IMR-90 (cell line): Measurements from ENCODE around the gene NRCAM. TPM values are rescaled to one million over a fixed set of nuclear protein-coding genes. Genes with fewer than 3 reads are reported as not detected.

Experiments
- ATAC-seq: fragments of 200-7000 bp; cut with Tn5 transposase; 2 replicates; pipeline ENCODE4 v1.9.1; 2020; ENCODE audit warnings: low read depth, mild to moderate bottlenecking, moderate library complexity
- BruUV-seq: library from RNA; stranded (reverse); fragments of 400-500 nt; replicated peaks from 2 replicates; lab custom pipeline; 2021; lab: Mats Ljungman, UMichigan
- CTCF ChIA-PET: fragments of 300-600 bp; formaldehyde crosslinking; extraction: SDS; loops from one replicate; lab custom pipeline; 2021; ENCODE audit warnings: antibody characterized with exemption; lab: Yijun Ruan, JAX
- POLR2A ChIA-PET: fragments of 300-600 bp; sonication (Branson Sonifier 250); formaldehyde crosslinking; loops from one replicate; lab custom pipeline; 2022; ENCODE audit warnings: antibody characterized with exemption; ENCODE audit not compliant: unreplicated experiment; lab: Charles Lee
- DNase-seq: peaks from one replicate; pipeline ENCODE4 v3.0.0; 2013
- H2AFZ ChIP-seq: replicated peaks from 2 replicates; pipeline ENCODE3; 2013; ENCODE audit warnings: low read length, mild to moderate bottlenecking; ENCODE audit not compliant: poor library complexity
- H2AK5ac ChIP-seq: 2 replicates; pipeline ENCODE4 v1.6.1; 2013; ENCODE audit warnings: low read depth, low read length, inconsistent platforms
- H2AK9ac ChIP-seq: replicated peaks from 2 replicates; pipeline ENCODE3; 2013; ENCODE audit warnings: mild to moderate bottlenecking, low read depth, low read length, moderate library complexity; ENCODE audit not compliant: poor library complexity
- H2BK120ac ChIP-seq: 2 replicates; pipeline ENCODE4 v1.6.1; 2013; ENCODE audit warnings: low read depth, low read length, inconsistent platforms
- H2BK15ac ChIP-seq: 3 replicates; pipeline ENCODE4 v1.6.1; 2013; ENCODE audit warnings: low read depth, low read length, inconsistent platforms
- H2BK20ac ChIP-seq: 2 replicates; pipeline ENCODE4 v1.6.1; 2013; ENCODE audit warnings: low read depth, mild to moderate bottlenecking, inconsistent platforms, low read length, moderate library complexity
- H2BK5ac ChIP-seq: 2 replicates; pipeline ENCODE4 v1.6.1; 2013; ENCODE audit warnings: mild to moderate bottlenecking, low read depth, low read length, inconsistent platforms; ENCODE audit not compliant: poor library complexity, severe bottlenecking
- H3K14ac ChIP-seq: replicated peaks from 2 replicates; pipeline ENCODE4 v1.6.1; 2013; ENCODE audit warnings: low read depth, low read length, inconsistent platforms
- H3K18ac ChIP-seq: 2 replicates; pipeline ENCODE4 v1.6.1; 2013; ENCODE audit warnings: low read depth, low read length, control low read depth
- H3K23ac ChIP-seq: 2 replicates; pipeline ENCODE4 v1.6.1; 2013; ENCODE audit warnings: low read depth, low read length, inconsistent platforms
- H3K27ac ChIP-seq: 2 replicates; pipeline ENCODE4 v1.5.1; 2013; ENCODE audit warnings: mild to moderate bottlenecking, control low read depth, low read length; ENCODE audit not compliant: insufficient read depth
- H3K27me3 ChIP-seq: 2 replicates; pipeline ENCODE4 v1.6.1; 2013; ENCODE audit warnings: low read length; ENCODE audit not compliant: control insufficient read depth, insufficient read depth
- H3K36me3 ChIP-seq: 2 replicates; pipeline ENCODE4 v1.6.1; 2013; ENCODE audit warnings: low read length, mixed read lengths; ENCODE audit not compliant: control insufficient read depth, insufficient read depth
- H3K4ac ChIP-seq: 2 replicates; pipeline ENCODE4 v1.6.1; 2013; ENCODE audit warnings: low read depth, low read length, inconsistent platforms
- H3K4me1 ChIP-seq: 2 replicates; pipeline ENCODE4 v1.6.1; 2013; ENCODE audit warnings: low read length, mixed read lengths; ENCODE audit not compliant: control insufficient read depth, insufficient read depth
- H3K4me2 ChIP-seq: 2 replicates; pipeline ENCODE4 v1.6.1; 2013; ENCODE audit warnings: low read depth, mild to moderate bottlenecking, control low read depth, low read length, moderate library complexity
- H3K4me3 ChIP-seq: 2 replicates; pipeline ENCODE4 v1.5.1; 2013; ENCODE audit warnings: low read depth, mild to moderate bottlenecking, control low read depth, low read length, moderate library complexity; ENCODE audit not compliant: insufficient read depth
- H3K56ac ChIP-seq: 2 replicates; pipeline ENCODE4 v1.6.1; 2013; ENCODE audit warnings: low read length, inconsistent platforms; ENCODE audit not compliant: insufficient read depth; ENCODE audit errors: extremely low read depth
- H3K79me1 ChIP-seq, 2 experiments: 2 replicates each; pipeline ENCODE4 v1.6.1; 2013; ENCODE audit warnings: low read length in 2 of 2, inconsistent platforms in 1 of 2, low read depth in 1 of 2
- H3K9ac ChIP-seq: 2 replicates; pipeline ENCODE4 v1.6.1; 2013; ENCODE audit warnings: low read depth, low read length, control low read depth
- H3K9me1 ChIP-seq: 2 replicates; pipeline ENCODE4 v1.6.1; 2013; ENCODE audit warnings: low read length, inconsistent platforms; ENCODE audit not compliant: insufficient read depth
- H3K9me3 ChIP-seq: 2 replicates; pipeline ENCODE4 v1.6.1; 2013; ENCODE audit warnings: low read length; ENCODE audit not compliant: control insufficient read depth, insufficient read depth
- H4K20me1 ChIP-seq: 2 replicates; pipeline ENCODE4 v1.6.1; 2013; ENCODE audit warnings: low read length, inconsistent platforms; ENCODE audit not compliant: insufficient read depth
- H4K5ac ChIP-seq: 2 replicates; pipeline ENCODE4 v1.6.1; 2013; ENCODE audit warnings: mild to moderate bottlenecking, low read depth, low read length, control low read depth
- H4K8ac ChIP-seq, 2 experiments: 2 replicates each; pipeline ENCODE4 v1.6.1; 2013; ENCODE audit warnings: low read depth in 2 of 2, low read length in 2 of 2, control low read depth in 1 of 2, inconsistent platforms in 1 of 2
- H4K91ac ChIP-seq: 2 replicates; pipeline ENCODE4 v1.6.1; 2013; ENCODE audit warnings: low read depth, low read length, inconsistent platforms; ENCODE audit not compliant: insufficient read depth
- BHLHE40 ChIP-seq: fragments of 150-350 bp; IDR thresholded peaks from 2 replicates; pipeline ENCODE4 v1.6.1; 2016; ENCODE audit warnings: mild to moderate bottlenecking, low read depth, low read length
- CEBPB ChIP-seq: IDR thresholded peaks from 2 replicates; pipeline ENCODE4 v1.6.1; 2012; ENCODE audit warnings: low read depth, low read length, improper control_type of control experiment
- CHD1 ChIP-seq: IDR thresholded peaks from 2 replicates; pipeline ENCODE4 v1.6.1; 2012; ENCODE audit warnings: low read depth, low read length, improper control_type of control experiment
- FOS ChIP-seq: fragments of 150-350 bp; IDR thresholded peaks from 2 replicates; pipeline ENCODE4 v1.6.1; 2016; ENCODE audit warnings: low read depth, low read length
- MAFK ChIP-seq: IDR thresholded peaks from 2 replicates; pipeline ENCODE4 v1.6.1; 2012; ENCODE audit warnings: low read depth, low read length, improper control_type of control experiment
- MXI1 ChIP-seq: IDR thresholded peaks from 2 replicates; pipeline ENCODE4 v1.6.1; 2012; ENCODE audit warnings: low read depth, mild to moderate bottlenecking, low read length, moderate library complexity, borderline replicate concordance
- NFE2L2 ChIP-seq: fragments of 150-350 bp; IDR thresholded peaks from 2 replicates; pipeline ENCODE4 v1.6.1; 2016; ENCODE audit warnings: low read depth, mild to moderate bottlenecking, low read length
- RAD21 ChIP-seq: IDR thresholded peaks from 2 replicates; pipeline ENCODE4 v1.6.1; 2012; ENCODE audit warnings: low read length, improper control_type of control experiment
- RCOR1 ChIP-seq: IDR thresholded peaks from 2 replicates; pipeline ENCODE4 v1.6.1; 2012; ENCODE audit warnings: mild to moderate bottlenecking, low read length, improper control_type of control experiment; ENCODE audit not compliant: insufficient replicate concordance
- SMC3 ChIP-seq: fragments of 150-350 bp; IDR thresholded peaks from 2 replicates; pipeline ENCODE4 v1.6.1; 2016; ENCODE audit warnings: low read depth, mild to moderate bottlenecking, antibody characterized with exemption, low read length, moderate library complexity
- WGBS, 2 experiments: methylation state at CpG; one replicate each; pipeline versions ENCODE4 v1.1.5 to v1.1.7; 2013; ENCODE audit warnings: missing lambda C conversion rate in 2 of 2; ENCODE audit not compliant: insufficient read length in 1 of 2; ENCODE audit errors: extremely low coverage in 2 of 2; 5-methylcytosine and 5-hydroxymethylcytosine counted together
- dilution Hi-C: fragments of 300-500 bp; cut with HindIII; formaldehyde crosslinking; loops from one replicate; pipeline ENCODE4 v1.14.3; 2018; ENCODE audit warnings: low sequenced_read_pairs; ENCODE audit not compliant: unreplicated experiment
- in situ Hi-C: fragments of 300-500 bp; cut with MboI; formaldehyde crosslinking; loops from 3 replicates; pipeline ENCODE4 v1.14.3; 2019; ENCODE audit warnings: low sequenced_read_pairs, inconsistent platforms, mixed read lengths
- intact Hi-C: fragments of 100-400 bp; cut with micrococcal nuclease; formaldehyde crosslinking; loops from 2 replicates; pipeline ENCODE4 v1.10.0; 2022
- polyA plus RNA-seq, 3 experiments: library from polyadenylated mRNA; depleted of rRNA; stranded (reverse); fragments of >200 nt; gene quantifications; 2 replicates each; pipeline ENCODE4 v1.2.3, GENCODE V29; 2012; ENCODE audit warnings: low replicate concordance in 1 of 3
- total RNA-seq: library from RNA; depleted of rRNA; stranded (reverse); fragments of >200 nt; gene quantifications from 2 replicates; pipeline ENCODE4 v1.2.3, GENCODE V29; 2012
- TF ChIP-seq, protein P1 (sequence below): fragments of 150-350 bp; IDR thresholded peaks from 2 replicates; pipeline ENCODE4 v1.6.1; 2016; ENCODE audit warnings: low read depth, mild to moderate bottlenecking, low read length, moderate library complexity, borderline replicate concordance
- TF ChIP-seq, protein P2 (sequence below): conservative IDR thresholded peaks from 2 replicates; pipeline ENCODE4 v1.5.1; 2012; ENCODE audit warnings: mild to moderate bottlenecking, low read depth, low read length, improper control_type of control experiment

NRCAM gene
- total and polyA plus RNA-seq, 2 of the 4 experiments (the other 2 are of a cell fraction): 0.46 to 1.1 TPM

DNA sequence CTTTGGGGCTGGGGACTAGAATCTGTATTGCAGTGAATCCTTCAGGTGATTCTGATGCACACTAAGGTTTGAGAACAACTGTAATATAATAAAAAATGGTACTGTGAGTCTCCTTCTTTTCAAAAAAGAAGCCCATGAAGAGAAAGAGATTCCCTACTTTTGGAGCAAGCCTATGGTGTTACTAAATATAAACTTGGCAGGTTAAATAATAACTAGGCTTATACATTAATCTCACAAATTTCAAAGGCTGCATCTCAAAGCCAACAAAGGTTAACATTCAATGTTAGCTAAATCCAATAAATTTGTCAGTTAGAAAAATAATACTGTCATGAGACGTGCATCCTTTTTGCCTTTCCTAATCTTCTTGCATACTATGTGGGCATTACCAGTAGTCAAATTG is 166.4 kb downstream of the NRCAM start:
- Histone ChIP-seq H3K9me3 (no peaks in the 10 kb centered on the region), H3K23ac (no peak overlapping the region), H2AK9ac (no peak overlapping the region), H4K91ac (no peak overlapping the region), H4K8ac (no peak overlapping the region), H3K4me2 (no peak overlapping the region), H2BK20ac (no peak overlapping the region), H2AFZ (no peak overlapping the region), H3K9ac (no peak overlapping the region), H3K4ac (no peak overlapping the region), H4K20me1 (no peaks in the 10 kb centered on the region), H3K4me1 (no peaks in the 10 kb centered on the region), H2BK15ac (no peak overlapping the region), H3K27me3 (peaks cover 2% of the 10 kb centered on the region; the same call in 1 of the 2 replicates), H2BK5ac (no peak overlapping the region), H3K79me1 (no peaks in the 10 kb centered on the region), H3K36me3 (no peaks in the 10 kb centered on the region), H3K56ac (no peak overlapping the region), H4K5ac (no peak overlapping the region), H3K18ac (no peak overlapping the region), H3K9me1 (no peaks in the 10 kb centered on the region), H3K14ac (no peak overlapping the region), H3K4me3 (no peak overlapping the region), H3K27ac (no peak overlapping the region), H2BK120ac (no peak overlapping the region), H2AK5ac (no peak overlapping the region)
- in situ Hi-C loops: no loop called here
- no peak for DNase-seq
- TF ChIP-seq BHLHE40 (no peak), CEBPB (no peak), SMC3 (no peak), MAFK (no peak), FOS (no peak), RAD21 (no peak), RCOR1 (no peak), CHD1 (no peak), NFE2L2 (no peak), MXI1 (no peak)
- TF ChIP-seq, protein P1, sequence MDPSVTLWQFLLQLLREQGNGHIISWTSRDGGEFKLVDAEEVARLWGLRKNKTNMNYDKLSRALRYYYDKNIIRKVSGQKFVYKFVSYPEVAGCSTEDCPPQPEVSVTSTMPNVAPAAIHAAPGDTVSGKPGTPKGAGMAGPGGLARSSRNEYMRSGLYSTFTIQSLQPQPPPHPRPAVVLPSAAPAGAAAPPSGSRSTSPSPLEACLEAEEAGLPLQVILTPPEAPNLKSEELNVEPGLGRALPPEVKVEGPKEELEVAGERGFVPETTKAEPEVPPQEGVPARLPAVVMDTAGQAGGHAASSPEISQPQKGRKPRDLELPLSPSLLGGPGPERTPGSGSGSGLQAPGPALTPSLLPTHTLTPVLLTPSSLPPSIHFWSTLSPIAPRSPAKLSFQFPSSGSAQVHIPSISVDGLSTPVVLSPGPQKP: no peak
- TF ChIP-seq, protein P2, sequence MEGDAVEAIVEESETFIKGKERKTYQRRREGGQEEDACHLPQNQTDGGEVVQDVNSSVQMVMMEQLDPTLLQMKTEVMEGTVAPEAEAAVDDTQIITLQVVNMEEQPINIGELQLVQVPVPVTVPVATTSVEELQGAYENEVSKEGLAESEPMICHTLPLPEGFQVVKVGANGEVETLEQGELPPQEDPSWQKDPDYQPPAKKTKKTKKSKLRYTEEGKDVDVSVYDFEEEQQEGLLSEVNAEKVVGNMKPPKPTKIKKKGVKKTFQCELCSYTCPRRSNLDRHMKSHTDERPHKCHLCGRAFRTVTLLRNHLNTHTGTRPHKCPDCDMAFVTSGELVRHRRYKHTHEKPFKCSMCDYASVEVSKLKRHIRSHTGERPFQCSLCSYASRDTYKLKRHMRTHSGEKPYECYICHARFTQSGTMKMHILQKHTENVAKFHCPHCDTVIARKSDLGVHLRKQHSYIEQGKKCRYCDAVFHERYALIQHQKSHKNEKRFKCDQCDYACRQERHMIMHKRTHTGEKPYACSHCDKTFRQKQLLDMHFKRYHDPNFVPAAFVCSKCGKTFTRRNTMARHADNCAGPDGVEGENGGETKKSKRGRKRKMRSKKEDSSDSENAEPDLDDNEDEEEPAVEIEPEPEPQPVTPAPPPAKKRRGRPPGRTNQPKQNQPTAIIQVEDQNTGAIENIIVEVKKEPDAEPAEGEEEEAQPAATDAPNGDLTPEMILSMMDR: no peak
- ChIA-PET POLR2A (no interaction called here), CTCF (no interaction called here)
- ATAC-seq: no peak
- WGBS, 2 experiments: no CpG with 5 or more reads among the region's 1 CpG
- dilution Hi-C loops: no loop called here
- intact Hi-C loops: no loop called here
- BruUV-seq: no TSS peak
